HG02885 (cell line): ENCODE measurements around the gene ZSCAN29.
A peak's percentile ranks its signal among the peaks of the same experiment; 100 is the strongest.

Experiments
- ATAC-seq: cut with Tn5 transposase; IDR thresholded peaks from one replicate; pipeline ENCODE4 v1.9.1; 2021; ENCODE audit warnings: mild to moderate bottlenecking; ENCODE audit not compliant: unreplicated experiment, poor library complexity

The ZSCAN29 gene

DNA sequence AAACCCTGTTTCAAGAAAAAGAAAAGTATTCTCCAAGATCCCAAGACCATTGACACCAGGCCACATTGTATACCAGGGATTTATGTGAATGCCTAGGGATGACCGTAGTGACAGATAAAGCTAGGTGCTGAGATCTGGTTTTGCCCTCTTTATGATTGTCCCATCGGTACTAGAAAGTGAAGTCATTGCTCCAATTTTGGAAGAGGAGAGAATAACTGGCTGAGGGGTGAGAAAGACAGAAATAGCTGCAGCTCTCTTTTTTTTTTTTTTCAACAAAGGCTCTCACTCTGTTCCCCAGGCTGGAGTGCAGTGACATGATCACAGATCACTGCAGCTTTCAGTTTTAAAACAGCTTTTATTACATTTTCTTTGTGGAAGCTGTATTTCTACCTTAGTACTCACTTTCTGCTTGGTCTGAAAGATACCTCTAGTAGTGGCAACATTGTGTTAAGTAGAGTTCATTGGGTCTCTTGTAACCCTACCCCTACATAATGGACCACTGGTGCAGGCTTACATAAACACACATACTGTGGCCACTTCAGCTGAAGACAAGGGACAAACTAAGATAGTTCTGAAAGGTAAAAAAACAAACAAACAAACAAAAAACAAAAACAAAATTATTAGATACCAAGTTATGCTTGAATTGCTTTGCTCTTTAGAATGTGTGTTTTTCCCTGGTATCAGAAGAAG lies 18.0 kb downstream of the ZSCAN29 start:
- no peak for ATAC-seq

GRCh38 chr15:43347114-43347513 lies 23.7 kb downstream of the ZSCAN29 start:
- no peak for ATAC-seq

GRCh38 chr15:43346305-43346704 lies 24.5 kb downstream of the ZSCAN29 start:
- ATAC-seq: no peak

- peak; percentile 26 for ATAC-seq
These were observed 40.1 kb downstream of the ZSCAN29 start for GRCh38 chr15:43330780-43331087.

DNA sequence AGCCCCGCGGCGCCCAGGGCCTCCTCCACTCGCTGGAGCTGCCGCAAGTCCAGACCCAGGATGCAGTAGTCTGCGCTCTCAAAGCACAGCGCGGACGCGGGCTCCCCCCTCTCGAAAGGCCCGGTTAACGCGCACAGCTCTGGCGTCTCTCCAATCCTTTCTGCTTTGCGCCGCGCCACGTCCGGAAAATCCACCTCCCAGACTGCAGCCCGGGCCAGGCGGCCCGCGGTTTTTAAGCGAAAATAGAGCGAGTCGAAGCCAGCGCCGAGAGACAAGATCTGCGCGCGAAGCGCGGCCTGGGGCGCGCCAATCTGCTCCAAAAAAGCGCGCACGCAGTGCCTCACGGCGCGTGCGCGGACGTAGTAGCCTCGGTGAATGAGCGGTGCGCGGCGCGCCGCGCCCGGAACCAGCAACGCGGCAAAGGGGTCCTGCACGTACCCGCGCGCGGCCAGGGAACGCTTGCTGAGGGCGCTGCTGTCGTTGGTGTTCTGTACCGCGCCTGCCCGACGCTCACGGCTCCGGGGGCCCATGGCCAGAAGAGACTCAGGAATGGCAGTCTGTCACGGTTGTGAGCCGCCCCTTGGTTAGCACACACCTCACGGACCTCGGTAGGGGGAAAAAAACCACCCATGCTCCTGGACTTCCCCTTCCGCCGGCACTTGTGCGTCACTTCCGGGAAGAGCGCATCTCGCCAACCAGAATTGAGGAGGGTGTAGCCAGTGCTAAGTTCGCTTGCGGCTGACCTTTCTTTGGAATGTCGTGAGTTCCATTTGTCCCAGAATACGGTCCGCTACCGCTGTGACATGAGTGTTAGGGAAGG lies 40.7 kb downstream of the ZSCAN29 start, which contains the start of gene LCMT2:
Gene LCMT2, minus strand, starts transcription at position 614 of the 820 bp plus-strand sequence. Its CDS starts 84 bp downstream, at position 530.
- peak; percentile 91 for ATAC-seq

- no peak for ATAC-seq
These were observed 41.5 kb downstream of the ZSCAN29 start for GRCh38 chr15:43329217-43329959.

GRCh38 chr15:43325039-43325684 lies 45.7 kb downstream of the ZSCAN29 start:
- ATAC-seq: no peak

DNA sequence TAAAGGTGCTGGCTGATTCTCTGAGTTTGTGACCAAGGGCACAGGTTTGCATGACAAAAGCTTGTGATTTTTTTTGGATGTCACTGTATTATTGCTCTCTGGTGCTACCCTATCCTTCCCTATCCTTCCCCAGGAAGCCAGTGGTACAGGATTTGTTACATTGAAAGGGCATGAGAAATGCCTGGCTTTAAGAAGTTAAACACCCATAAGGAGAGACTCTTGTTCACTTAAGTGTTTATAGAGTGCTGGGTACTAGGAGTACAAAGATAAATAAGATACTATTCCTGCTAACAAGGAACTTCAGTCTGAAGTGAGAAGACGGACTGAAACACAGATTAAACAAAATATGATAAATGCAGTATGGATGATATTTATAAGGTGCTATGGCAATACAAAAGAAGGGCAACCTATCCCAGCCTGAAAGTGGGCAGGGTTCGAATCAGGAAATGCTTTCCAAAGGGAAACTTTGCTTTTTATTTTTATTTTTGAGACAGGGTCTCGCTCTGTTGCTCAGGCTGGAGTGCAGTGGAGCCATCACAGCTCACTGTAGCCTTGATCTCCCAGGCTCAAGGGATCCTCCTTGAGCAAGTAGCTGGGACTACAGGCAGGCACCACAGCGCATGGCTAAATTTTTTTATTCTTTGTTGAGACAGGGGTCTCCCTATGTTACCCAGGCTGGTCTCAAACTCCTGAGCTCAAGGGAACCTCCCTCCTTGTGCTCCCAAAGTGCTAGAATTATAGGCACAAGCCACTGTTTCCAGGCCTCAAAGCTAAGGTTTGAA lies 51.7 kb downstream of the ZSCAN29 start:
- ATAC-seq: no peak

DNA sequence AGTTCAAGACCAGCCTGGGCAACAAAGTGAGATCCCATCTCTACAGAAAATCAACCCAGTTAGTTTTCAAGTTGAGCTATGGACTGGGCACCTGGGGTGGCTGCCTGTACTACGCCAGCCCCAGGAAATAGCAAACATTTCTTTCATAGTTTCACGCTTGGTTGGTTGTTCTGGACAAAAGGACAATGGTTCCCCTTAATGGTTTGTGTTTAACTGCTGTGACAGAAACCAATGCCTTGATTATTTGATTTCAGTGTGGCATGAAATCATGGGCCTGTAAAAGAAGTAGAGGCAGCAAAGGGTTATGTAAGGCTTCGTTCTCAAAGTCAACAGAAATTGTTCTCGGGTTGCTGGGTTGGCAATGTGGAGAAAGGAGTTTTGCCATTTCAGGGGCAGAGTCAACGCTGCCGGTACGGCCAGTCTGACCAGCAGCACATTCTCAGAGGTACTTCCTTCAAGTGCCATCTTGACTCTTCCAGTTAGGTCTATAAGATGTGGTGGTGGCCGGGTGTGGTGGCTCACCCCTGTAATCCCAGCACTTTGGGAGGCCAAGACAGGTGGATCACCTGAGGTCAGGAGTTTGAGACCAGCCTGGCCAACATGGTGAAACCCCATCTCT lies 53.2 kb downstream of the ZSCAN29 start:
- ATAC-seq: no peak

GRCh38 chr15:43316971-43317346 lies 53.9 kb downstream of the ZSCAN29 start:
- no peak for ATAC-seq

DNA sequence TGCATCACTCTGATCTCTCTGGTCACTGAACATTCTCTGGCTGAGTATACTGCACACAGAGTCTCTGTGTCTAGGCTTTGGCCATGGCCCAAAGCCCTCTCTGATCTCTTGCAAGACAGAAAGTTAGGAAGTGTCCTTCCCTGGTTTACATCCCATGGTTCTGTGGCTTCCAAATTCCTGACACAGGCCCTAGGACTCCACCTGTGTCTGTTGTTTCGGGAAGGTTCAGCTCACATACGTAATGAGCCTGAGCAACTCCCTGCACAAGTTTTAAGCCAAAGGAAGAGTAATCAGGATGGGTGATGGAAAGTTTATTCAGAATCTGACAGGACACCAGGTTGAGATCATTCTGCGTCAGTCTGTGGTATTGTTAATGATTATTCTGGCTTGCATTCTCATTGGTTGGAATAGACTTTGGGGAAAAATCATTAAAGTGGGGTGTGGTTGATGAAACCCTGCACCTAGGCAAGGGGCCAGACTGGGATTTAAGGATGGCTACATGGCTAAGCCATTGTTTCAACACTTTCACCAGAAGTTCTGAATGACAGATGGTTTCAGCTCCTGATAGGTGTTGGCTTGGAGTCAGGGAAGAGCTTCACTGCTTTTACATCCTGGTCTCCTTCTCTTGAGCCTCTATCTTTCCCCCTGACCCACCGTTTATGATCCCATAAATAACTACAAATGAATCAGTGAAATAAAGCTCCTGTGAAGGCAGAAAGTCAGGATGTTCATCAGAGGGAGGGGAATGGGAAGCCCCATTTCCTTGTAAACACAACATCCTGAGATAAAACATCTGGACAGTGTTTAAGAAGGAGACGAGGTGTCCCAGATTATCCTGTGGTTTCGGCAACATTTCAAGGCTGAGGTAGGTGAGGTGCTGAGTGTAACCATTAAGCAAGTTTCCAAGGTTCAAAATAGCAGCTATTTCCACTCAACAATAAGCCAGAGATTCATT lies 54.5 kb downstream of the ZSCAN29 start:
- no peak for ATAC-seq

DNA sequence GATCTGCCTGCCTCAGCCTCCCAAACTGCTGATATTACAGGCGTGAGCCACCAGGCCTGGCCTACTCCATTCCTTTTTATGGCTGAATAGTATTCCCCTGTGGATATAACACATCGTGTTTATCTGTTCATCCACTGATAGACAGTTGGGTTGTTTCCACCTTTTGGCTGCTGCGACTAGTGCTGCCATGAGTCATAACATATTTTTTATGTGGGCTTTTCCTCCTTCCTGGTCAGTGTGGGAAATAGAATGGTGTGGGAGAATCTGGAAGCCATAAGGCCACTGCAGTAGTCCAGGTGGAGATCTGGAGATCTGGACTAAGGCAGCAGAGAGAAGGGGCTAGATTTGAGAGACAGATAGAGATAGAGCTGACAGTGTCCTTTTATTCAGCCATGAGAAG lies 56.7 kb downstream of the ZSCAN29 start:
- ATAC-seq: no peak

DNA sequence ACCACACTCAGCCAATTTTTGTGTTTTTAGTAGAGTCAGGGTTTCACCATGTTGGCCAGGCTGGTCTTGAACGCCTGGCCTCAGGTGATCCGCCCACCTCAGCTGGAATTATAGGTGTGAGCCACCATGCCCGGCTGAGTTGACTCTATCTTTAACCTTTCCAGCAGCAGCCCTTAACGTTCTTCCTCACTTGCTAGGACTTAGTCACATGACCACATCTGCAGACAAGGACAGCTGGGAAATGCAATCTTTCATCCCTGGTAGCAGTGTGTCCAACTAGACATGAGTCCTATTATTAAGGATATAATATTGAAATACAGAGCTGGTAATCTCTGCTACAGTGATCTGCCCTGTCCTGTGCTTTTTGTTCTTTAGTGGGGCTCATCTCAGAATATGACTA lies 58.5 kb downstream of the ZSCAN29 start:
- ATAC-seq: no peak
